ENCODE measurements around the gene EFCC1. TPM values are rescaled to one million over a fixed set of nuclear protein-coding genes. Genes with fewer than 3 reads are reported as not detected.

Gene EFCC1
- total and polyA plus RNA-seq, 3 donors from 2014 or later = 2.6 to 2.9 (median 2.8) TPM

- Histone ChIP-seq H3K4me1 (peaks cover 21% of the 10 kb centered on the region), H3K9me3 (no peaks in the 10 kb centered on the region), H3K4me3 (no peak overlapping the region), H3K36me3 (ENCODE audit: low read depth, missing control alignments) (no peaks in the 10 kb centered on the region), H3K27me3 (no peaks in the 10 kb centered on the region), H3K27ac (no peak overlapping the region)
- DNase-seq = peak; percentile 66
- intact Hi-C loops (cut with DNase I; ENCODE audit: low total_unique reads) = no loop called here
- TF ChIP-seq CTCF (IDR thresholded peaks at IDR 0.05) (no peak), POLR2A (IDR thresholded peaks at IDR 0.05) (no peak)
- WGBS, 2 donors = 53 to 63% methylated on average over 10 to 15 of the region's 15 CpGs
Measured at GRCh38 chr3:129022114-129023007, 21.3 kb downstream of the EFCC1 start.

GRCh38 chr3:129023008-129023358, 21.9 kb downstream of the EFCC1 start:
- H3K9me3 ChIP-seq = no peaks in the 10 kb centered on the region
- peaks cover 21% of the 10 kb centered on the region for H3K4me1 ChIP-seq
- TF ChIP-seq CTCF (IDR thresholded peaks at IDR 0.05) (no peak), POLR2A (IDR thresholded peaks at IDR 0.05) (no peak)
- intact Hi-C loops (cut with DNase I; ENCODE audit: low total_unique reads) = no loop called here
- no peak overlapping the region for H3K4me3 ChIP-seq
- WGBS, 2 donors = 79 to 94% methylated on average over 1 of the region's 1 CpG
- H3K27ac ChIP-seq = no peak overlapping the region
- H3K27me3 ChIP-seq = no peaks in the 10 kb centered on the region
- no peaks in the 10 kb centered on the region for H3K36me3 ChIP-seq (ENCODE audit: low read depth, missing control alignments)
- DNase-seq = no peak

- H3K27me3 ChIP-seq = no peaks in the 10 kb centered on the region
- 79 to 83% methylated on average over 2 of the region's 2 CpGs for WGBS, 2 donors
- no peak for DNase-seq
- no peak overlapping the region for H3K27ac ChIP-seq
- TF ChIP-seq CTCF (IDR thresholded peaks at IDR 0.05) = no peak
- no peak for TF ChIP-seq POLR2A (IDR thresholded peaks at IDR 0.05)
- no peaks in the 10 kb centered on the region for H3K36me3 ChIP-seq (ENCODE audit: low read depth, missing control alignments)
- H3K4me1 ChIP-seq = peaks cover 21% of the 10 kb centered on the region
- intact Hi-C loops (cut with DNase I; ENCODE audit: low total_unique reads) = no loop called here
- no peak overlapping the region for H3K4me3 ChIP-seq
- no peaks in the 10 kb centered on the region for H3K9me3 ChIP-seq
Measured at GRCh38 chr3:129023909-129024308, 22.8 kb downstream of the EFCC1 start.

GRCh38 chr3:129025108-129025507, 24.0 kb downstream of the EFCC1 start:
- intact Hi-C loops (cut with DNase I; ENCODE audit: low total_unique reads) = no loop called here
- no peak for TF ChIP-seq CTCF (IDR thresholded peaks at IDR 0.05)
- TF ChIP-seq POLR2A (IDR thresholded peaks at IDR 0.05) = no peak
- Histone ChIP-seq H3K36me3 (ENCODE audit: low read depth, missing control alignments) (no peaks in the 10 kb centered on the region), H3K27me3 (no peaks in the 10 kb centered on the region), H3K27ac (peak overlapping the region in 1 of 2 donors; percentile 55), H3K4me3 (no peak overlapping the region), H3K4me1 (peaks cover 21% of the 10 kb centered on the region), H3K9me3 (no peaks in the 10 kb centered on the region)
- 69 to 76% methylated on average over 15 of the region's 15 CpGs for WGBS, 2 donors
- DNase-seq = no peak
